Measurements from ENCODE around the gene HOXA2.

HOXA2 gene

GRCh38 chr7:27092819-27093110 is 9.7 kb downstream of the HOXA2 start:
- no peak overlapping the region for H2AFZ ChIP-seq (ENCODE audit: low read depth, low read length)
- no peak overlapping the region for H3K27ac ChIP-seq (ENCODE audit: low read length)
- no peaks in the 10 kb centered on the region for H3K9me3 ChIP-seq (ENCODE audit: insufficient read depth, low read length)
- no peak overlapping the region for H3K9ac ChIP-seq (ENCODE audit: low read length)
- H3K27me3 ChIP-seq (ENCODE audit: low read depth, low read length), result no peaks in the 10 kb centered on the region
- H3K79me2 ChIP-seq (ENCODE audit: low read length), result peaks cover 16% of the 10 kb centered on the region
- H3K4me2 ChIP-seq (ENCODE audit: low read length), result no peak overlapping the region
- no peak for TF ChIP-seq EZH2phosphoT487 (IDR thresholded peaks at IDR 0.05; ENCODE audit: low read depth)
- no peak for TF ChIP-seq CTCF (IDR thresholded peaks at IDR 0.05; ENCODE audit: low read depth, low read length)
- H3K4me1 ChIP-seq (ENCODE audit: low read length), result peaks cover 11% of the 10 kb centered on the region
- H3K36me3 ChIP-seq (replicated peaks; ENCODE audit: low read depth, low read length), result no peaks in the 10 kb centered on the region
- H4K20me1 ChIP-seq (ENCODE audit: insufficient read depth, low read length), result no peaks in the 10 kb centered on the region
- no peak overlapping the region for H3K4me3 ChIP-seq (ENCODE audit: low read length)

GRCh38 chr7:27091941-27092818 is 10.3 kb downstream of the HOXA2 start:
- Histone ChIP-seq H3K27ac (ENCODE audit: low read length) (no peak overlapping the region), H3K9me3 (ENCODE audit: insufficient read depth, low read length) (no peaks in the 10 kb centered on the region), H3K36me3 (replicated peaks; ENCODE audit: low read depth, low read length) (no peaks in the 10 kb centered on the region), H3K27me3 (ENCODE audit: low read depth, low read length) (no peaks in the 10 kb centered on the region), H2AFZ (ENCODE audit: low read depth, low read length) (no peak overlapping the region), H3K4me2 (ENCODE audit: low read length) (no peak overlapping the region), H3K9ac (ENCODE audit: low read length) (no peak overlapping the region), H3K4me1 (ENCODE audit: low read length) (peaks cover 7% of the 10 kb centered on the region), H3K79me2 (ENCODE audit: low read length) (peaks cover 10% of the 10 kb centered on the region), H4K20me1 (ENCODE audit: insufficient read depth, low read length) (no peaks in the 10 kb centered on the region), H3K4me3 (ENCODE audit: low read length) (no peak overlapping the region)
- no peak for TF ChIP-seq CTCF (IDR thresholded peaks at IDR 0.05; ENCODE audit: low read depth, low read length)

- Histone ChIP-seq H4K20me1 (ENCODE audit: insufficient read depth, low read length) (no peaks in the 10 kb centered on the region), H3K36me3 (replicated peaks; ENCODE audit: low read depth, low read length) (no peaks in the 10 kb centered on the region), H3K27me3 (ENCODE audit: low read depth, low read length) (no peaks in the 10 kb centered on the region), H3K9me3 (ENCODE audit: insufficient read depth, low read length) (no peaks in the 10 kb centered on the region), H3K9ac (ENCODE audit: low read length) (no peak overlapping the region), H3K4me2 (ENCODE audit: low read length) (no peak overlapping the region), H3K4me1 (ENCODE audit: low read length) (peaks cover 6% of the 10 kb centered on the region), H3K27ac (ENCODE audit: low read length) (no peak overlapping the region), H3K79me2 (ENCODE audit: low read length) (no peaks in the 10 kb centered on the region), H3K4me3 (ENCODE audit: low read length) (no peak overlapping the region), H2AFZ (ENCODE audit: low read depth, low read length) (no peak overlapping the region)
- TF ChIP-seq EZH2phosphoT487 (IDR thresholded peaks at IDR 0.05; ENCODE audit: low read depth) (no peak), CTCF (IDR thresholded peaks at IDR 0.05; ENCODE audit: low read depth, low read length) (no peak)
Measured at GRCh38 chr7:27091105-27091504, 11.4 kb downstream of the HOXA2 start.

GRCh38 chr7:27088002-27088922 is 14.2 kb downstream of the HOXA2 start:
- Histone ChIP-seq H2AFZ (ENCODE audit: low read depth, low read length) (no peak overlapping the region), H4K20me1 (ENCODE audit: insufficient read depth, low read length) (no peaks in the 10 kb centered on the region), H3K79me2 (ENCODE audit: low read length) (no peaks in the 10 kb centered on the region), H3K9ac (ENCODE audit: low read length) (no peak overlapping the region), H3K27ac (ENCODE audit: low read length) (no peak overlapping the region), H3K4me1 (ENCODE audit: low read length) (no peaks in the 10 kb centered on the region), H3K4me2 (ENCODE audit: low read length) (no peak overlapping the region), H3K36me3 (replicated peaks; ENCODE audit: low read depth, low read length) (no peaks in the 10 kb centered on the region), H3K4me3 (ENCODE audit: low read length) (no peak overlapping the region), H3K27me3 (ENCODE audit: low read depth, low read length) (no peaks in the 10 kb centered on the region), H3K9me3 (ENCODE audit: insufficient read depth, low read length) (no peaks in the 10 kb centered on the region)
- TF ChIP-seq CTCF (IDR thresholded peaks at IDR 0.05; ENCODE audit: low read depth, low read length) (no peak), EZH2phosphoT487 (IDR thresholded peaks at IDR 0.05; ENCODE audit: low read depth) (no peak)

Measured in OCI-LY3 (cell line).